Measurements from ENCODE around the gene GRID2IP.
"Not testable (repeated sequence)": the region's sequence is repeated elsewhere in the genome, so short reads cannot be mapped to it uniquely, and the experiment has no call there.

GRID2IP gene

DNA sequence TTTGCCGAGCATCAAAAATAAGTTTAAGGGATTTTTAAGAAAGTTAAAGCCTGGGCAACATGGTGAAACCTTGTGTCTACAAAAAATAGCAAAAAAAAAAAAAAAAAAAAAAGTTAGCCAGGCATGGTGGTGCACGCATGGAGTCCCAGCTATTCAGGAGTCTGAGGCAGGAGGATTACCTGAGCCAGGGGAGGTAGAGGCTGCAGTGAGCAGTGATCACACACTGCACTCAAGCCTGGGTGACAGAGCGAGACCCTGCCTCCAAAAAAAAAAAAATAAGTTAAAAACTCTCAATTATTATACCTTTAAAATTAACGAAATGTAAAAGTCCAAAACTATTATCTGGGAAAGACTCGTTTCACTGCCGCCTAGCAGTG, 68.5 kb downstream of the GRID2IP start:
- no peak for DNase-seq

DNA sequence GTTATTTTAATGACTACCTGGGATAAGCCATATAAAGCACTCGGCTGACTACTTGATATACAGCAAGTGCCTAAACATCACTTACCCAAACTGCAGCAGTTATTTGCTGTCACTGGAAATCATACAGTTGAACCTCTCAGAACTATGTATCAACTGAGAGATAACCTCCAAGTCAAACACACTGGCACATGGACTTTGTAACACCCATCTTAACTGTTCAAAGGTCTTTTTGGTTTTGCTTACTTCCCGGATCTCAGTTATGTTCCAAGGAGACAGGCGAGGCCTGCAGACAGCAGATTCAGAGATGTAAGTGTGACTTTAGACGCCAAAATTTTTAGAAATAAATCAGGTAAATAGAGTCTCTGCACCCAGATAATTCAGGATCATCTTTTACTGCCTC, 69.0 kb downstream of the GRID2IP start:
- no peak for DNase-seq

DNA sequence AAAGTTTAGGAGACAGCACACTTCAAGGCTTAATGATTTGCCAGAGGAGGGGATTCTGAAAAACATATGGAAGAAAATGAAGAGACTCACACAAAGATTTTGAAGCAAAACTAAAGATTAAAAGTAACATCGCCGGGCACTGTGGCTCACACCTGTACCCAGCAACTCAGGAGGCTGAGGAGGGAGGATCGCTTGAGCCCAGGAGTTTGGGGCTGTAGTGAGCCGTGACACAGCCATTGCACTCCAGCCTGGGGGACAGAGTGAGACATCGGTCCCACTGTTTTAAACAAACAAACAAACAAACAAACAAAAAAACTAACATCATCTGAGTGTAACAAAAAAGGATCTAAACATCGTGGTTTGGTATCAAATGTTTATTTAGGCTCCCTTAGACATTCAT, 69.8 kb downstream of the GRID2IP start:
- DNase-seq: no peak

DNA sequence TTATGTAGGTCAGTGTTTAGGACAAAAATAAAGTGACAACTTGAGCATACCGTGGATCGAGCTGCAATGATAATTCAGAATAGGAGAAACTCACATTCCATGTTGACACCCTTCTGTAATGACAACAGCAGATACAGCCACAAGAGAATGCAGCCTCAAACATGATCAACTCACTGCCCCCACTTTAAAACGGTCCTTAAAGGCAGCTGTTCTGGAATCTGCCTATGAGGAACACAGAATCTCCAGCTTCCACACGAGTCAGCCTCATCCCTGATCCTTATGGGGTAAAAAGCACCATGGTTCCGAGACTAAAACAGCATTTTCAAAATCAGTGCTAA, 71.0 kb downstream of the GRID2IP start:
- DNase-seq: no peak

DNA sequence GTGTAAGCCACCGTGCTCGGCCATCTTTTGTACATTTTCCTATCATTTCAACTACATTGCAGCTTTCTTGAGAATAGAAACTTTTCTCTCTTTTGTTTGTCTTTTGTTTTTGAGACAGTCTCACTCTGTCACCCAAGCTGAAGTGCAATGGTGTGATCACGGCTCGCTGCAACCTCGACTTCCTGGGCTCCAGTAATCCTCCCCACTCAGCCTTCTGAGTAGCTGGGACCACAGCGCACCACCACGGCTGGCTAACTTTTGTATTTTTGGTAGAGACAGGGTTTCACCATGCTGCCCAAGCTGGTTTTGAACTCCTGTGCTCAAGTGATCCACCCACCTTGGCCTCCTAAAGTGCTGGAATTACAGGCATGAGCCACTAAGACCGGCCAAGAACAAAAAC, 72.2 kb downstream of the GRID2IP start:
- DNase-seq: no peak

DNA sequence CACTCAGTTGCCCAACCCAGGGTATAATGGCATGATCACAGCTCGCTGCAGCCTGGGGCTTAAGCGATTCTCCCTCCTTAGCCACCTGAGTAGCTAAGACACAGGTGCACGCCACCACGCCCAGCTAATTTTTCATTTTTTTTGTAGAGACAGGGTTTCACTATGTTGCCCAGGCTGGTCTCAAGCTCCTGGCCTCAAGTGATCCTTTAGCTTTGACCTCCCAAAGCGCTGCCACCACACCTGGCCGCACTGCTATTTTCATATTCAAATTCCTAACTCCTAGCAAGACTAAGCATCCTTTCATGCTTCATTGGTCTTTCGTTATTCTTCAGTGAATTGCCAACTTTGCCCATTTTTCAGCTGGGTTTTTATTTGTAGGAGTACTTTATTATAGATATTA, 73.1 kb downstream of the GRID2IP start:
- no peak for DNase-seq

DNA sequence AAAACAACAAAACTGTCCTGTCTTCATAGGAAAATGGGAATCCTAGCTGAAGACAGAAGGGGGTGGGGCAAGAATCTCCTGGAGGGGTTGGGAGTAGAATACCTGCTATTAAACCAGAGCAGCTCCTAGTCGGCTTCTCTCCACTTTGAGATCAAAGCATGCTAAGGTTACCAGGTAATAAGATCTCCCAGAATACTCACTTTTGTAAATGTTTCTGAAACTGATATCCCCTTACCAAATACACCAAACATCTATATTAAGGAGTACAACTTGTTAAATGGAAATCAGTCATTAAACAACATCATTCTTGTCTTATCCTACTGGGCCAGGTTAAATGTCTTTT, 74.0 kb downstream of the GRID2IP start:
- no peak for DNase-seq

DNA sequence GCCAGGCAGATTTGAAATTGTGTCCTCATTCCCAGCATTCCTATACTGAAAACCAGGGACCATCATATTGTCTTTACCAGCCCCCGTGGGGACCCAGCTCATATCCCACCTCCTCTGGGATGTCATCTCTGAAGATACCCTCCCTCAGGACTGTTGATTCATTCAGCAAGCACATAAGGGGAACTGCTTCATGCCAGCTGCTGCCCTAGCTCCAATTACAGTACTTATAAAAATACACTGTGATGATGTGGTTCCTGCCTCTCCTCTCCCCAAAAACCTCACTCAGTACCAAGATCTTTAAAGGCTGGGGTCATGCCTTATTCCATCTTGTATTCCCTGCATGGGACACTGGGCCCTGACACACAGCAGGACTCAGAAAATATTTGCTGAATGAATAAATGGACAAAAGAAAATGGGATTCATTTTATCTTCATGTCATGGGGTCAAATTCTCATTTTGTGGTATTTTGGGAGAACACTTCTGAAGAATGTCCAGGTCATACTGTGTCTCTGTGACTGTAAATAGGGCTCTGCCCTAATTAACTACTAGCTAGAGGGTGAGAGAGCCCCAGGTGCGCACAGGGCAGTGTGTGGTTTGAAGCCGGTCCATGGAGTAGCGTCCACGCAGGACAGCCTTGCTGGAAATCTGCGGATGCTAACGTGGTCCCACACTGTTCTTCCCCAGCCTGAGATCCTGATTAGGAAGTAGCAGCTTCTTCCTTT, 74.5 kb downstream of the GRID2IP start:
- DNase-seq: no peak

DNA sequence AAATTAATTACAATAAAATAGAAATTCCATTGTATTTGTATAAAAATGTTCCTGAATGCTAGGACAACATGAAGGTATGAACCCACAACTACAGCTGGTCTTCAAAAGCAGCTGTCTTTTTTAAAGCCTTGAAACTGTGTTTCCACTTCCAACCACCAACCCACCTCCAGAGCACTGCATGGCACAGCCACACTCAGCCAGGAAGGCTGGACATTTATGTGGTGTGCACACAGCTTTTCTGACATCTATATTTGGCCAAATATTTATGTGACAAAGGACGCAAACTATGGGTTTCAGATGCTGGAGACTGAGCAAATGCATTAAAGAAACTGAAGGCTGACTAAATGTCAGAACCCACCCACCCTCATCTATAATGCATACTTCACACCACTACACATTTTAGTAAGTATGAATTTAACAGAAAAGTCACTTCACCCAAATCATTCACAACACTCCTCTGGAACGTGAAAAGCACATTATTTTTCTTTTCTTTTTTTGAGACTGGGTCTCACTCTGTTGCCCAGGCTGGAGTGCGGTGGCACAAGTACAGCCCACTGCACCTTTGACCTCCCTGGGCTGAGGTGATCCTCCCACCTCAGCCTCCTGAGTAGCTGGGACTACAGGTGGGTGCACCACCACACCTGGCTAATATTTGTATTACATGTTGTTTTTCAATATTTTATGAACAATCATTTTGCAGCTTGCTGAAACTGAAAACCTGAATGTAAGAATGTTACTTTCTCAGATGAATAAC, 75.7 kb downstream of the GRID2IP start:
- DNase-seq: no peak

DNA sequence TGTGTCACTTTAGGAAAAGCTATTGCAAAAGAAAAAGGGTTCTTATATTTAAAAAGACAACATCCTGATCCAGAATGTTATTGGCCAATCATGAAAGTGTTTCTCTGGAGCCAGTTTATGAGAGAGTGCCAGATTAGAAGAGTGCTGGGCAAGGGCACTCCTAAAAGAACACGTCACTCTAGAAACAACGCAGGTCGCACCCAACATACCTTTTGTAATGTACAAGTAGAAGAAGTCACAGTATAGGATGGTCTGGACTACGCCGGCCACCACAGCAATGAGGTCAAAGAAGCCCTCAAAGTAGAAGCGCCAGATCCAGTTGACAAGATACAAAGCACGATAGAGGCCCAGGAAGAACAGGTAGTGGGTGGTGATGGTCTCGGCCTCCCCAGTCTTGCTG, 85.4 kb downstream of the GRID2IP start:
- DNase-seq: no peak

DNA sequence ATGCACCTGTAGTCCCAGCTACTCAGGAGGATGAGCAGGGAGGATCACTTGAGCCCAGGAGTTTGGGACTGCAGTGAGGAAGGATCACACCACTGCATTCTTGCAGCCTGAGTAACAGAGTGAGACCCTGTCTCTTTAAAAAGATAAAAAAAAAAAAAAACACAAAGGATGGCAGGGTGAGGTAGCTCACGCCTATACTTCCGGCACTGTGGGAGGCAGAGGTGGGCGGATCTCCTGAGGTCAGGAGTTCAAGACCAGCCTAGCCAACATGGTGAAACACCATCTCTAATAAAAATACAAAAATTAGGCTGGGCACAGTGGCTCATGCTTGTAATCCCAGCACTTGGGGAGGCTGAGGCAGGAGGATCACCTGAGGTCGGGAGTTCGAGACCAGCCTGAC, 87.7 kb downstream of the GRID2IP start:
- DNase-seq: not testable (repeated sequence)

DNA sequence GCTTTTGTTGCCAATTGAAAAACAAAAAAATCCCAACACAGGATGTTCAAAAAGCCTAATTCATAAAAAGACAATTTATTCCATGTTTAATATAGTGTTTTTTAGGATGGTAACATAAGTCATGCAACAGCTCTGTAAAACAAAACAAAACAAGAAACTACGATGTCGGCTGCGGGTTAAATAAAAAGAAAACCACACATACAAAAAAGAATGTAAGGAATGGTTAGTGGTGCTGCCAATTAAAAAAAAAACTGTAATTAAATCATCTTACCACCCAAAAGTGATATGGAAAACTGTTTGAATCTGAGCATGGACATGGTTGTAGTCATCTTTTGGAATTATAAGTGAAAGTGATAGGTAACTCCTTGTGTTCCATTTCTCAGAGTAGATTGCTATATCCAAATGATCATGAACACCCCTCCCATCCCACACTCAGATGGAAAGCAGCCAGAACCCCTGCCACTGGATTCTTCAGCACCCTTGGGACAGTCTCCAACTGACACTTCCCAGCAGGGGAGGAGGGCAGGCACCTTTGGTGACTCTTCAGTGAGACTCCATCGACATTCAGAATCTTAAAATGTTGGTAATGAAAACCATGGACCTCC, 89.2 kb downstream of the GRID2IP start:
- no peak for DNase-seq

DNA sequence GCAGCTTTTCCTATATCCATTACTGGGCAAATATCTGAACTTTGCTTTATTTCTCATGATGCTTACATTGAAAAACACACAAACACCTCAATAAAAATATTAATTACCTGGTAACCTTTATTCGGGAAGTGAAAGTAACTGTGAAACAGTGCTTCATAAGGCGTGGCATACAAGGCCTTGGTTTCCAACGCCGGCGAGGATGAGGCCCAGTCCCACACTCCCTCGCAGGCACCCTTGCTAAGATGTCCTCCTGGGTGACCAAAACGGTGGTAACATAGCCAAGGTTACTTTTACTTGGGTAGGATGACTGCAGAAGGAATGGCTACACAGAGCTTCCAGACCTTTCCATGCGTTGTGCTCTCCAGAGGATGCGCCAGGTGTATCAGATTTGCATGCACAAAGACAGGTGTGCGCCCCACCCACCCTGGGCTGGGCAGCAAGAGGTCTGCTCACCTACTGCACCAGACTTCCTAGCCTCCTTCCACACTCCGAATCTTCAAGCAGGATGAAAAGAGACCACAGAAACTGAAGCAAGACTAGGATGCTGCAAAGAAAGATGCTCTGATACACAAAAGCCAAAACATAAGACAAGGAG, 90.2 kb downstream of the GRID2IP start:
- DNase-seq: no peak

DNA sequence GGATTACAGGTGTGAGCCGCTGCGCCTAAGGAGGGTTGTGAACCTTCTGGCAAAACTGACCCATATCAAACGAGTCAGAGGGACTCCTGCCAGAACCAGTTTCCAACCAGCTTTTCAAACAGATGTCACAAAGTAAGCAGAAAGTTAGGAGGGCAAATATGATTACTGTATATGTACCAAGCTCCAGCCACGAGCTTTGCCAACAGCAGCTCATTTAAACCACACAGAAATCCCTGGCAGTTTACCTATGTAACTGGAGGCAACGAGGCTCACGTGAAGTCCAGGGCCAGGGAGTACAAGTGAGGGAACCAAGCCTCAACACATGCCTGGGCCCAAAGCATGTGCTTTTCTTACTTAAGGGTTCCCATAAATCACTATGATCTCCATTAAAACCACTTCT, 91.0 kb downstream of the GRID2IP start:
- DNase-seq: no peak

DNA sequence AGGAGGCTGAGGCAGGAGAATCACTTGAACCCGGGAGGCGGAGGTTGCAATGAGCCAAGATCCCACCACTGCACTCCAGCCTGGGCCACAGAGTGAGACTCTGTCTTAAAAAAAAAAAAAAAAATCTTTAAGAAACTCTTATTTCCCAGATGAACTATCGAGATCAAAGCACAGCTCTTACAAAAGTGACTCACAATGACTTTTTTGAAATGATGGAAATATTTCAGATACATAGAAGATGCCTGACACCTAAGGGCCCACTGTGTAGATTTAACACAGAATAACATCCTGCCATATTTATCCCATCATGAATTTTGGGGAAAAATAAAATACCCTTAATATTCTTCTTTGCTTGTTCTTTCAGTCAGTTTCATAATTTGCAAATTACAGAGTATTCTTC, 92.6 kb downstream of the GRID2IP start:
- DNase-seq: not testable (repeated sequence)

DNA sequence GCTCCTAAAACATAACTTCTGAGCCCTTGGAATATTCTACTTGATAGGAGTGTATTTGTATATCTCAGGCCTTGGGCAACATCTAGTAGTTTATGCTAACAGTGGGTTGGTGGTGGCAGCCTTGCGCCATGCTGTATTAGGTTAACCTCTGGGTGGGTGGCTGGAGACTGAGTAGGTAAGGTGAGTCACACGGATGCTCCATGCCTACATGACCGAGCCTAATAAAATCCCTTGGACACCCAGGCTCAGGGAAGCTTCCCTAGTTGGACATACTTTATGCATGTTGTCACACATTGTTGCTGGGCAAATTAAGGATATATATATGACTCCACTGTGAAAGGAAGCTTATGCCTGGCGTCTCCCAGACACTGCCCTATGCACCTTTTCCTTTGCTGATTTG, 97.5 kb downstream of the GRID2IP start:
- DNase-seq: no peak

DNA sequence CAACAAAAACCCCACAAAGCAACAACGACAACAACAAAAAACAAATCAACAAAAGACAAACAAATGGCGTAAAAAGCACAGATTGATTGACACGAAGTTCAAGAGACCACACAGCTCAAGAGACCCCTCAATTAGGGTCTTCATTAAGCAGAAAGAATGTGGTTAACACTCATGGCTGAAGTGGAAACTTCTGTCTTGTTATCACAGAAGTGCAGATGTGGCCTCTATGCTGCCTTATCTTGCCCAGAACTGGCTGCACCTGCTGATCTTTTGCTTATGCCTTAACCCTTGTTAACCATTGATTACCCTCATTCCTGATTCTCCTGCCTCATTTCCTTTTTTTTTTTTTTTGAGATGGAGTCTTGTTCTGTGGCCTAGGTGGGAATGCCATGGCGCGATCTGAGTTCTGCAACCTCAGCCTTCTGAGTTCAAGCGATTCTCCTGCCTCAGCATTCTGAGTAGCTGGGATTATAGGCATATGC, 100.0 kb downstream of the GRID2IP start:
- DNase-seq: no peak

DNA sequence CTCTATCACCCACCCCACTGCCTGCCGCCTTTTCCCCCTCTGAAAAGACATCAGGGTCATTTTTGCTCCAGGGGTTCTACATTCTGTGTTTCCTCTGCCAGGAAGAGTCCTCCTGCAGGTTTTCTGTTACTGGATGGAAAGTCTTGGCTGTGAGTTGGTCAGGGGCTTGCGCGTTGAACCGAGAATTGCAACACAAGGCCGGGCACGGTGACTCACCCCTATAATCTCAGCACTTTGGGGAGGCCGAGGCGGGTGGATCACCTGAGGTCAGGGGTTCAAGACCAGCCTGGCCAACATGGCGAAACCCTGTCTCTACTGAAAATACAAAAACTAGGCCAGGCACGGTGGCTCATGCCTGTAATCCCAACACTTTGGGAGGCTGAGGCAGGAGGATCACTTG, 100.7 kb downstream of the GRID2IP start:
- DNase-seq: not testable (repeated sequence)

DNA sequence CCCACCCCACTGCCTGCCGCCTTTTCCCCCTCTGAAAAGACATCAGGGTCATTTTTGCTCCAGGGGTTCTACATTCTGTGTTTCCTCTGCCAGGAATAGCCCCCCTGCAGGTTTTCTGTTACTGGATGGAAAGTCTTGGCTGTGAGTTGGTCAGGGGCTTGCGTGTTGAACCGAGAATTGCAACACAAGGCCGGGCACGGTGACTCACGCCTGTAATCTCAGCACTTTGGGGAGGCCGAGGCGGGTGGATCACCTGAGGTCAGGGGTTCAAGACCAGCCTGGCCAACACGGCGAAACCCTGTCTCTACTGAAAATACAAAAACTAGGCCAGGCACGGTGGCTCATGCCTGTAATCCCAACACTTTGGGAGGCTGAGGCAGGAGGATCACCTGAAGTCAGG, 101.4 kb downstream of the GRID2IP start:
- not testable (repeated sequence) for DNase-seq

DNA sequence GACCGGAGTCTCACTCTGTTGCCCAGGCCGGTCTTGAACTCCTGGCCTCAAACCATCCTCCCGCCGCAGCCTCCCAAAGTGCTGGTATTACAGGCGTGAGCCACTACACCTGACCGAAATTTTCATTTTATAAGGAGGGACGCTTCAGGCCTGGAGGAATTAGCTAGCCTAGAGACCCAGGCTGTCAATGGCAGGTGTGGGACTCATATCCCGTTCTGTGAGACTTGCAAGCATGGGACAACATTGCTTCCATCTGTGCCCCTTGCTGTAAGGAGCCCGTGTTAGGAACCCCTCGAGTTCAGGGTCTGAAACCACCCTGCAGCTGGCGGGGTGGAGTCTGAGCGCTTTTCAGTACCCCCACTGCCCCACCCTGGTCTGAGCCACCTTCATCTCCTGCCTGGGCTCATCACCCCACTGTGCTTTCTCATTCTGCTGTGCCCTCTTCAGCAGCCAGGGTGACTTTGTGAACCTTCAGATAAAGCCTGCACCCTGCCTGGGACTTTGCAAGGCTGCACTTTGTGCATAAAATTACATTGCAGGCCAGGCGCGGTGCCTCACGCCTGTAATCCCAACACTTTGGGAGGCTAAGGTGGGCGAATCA, 102.2 kb downstream of the GRID2IP start:
- DNase-seq: no peak

DNA sequence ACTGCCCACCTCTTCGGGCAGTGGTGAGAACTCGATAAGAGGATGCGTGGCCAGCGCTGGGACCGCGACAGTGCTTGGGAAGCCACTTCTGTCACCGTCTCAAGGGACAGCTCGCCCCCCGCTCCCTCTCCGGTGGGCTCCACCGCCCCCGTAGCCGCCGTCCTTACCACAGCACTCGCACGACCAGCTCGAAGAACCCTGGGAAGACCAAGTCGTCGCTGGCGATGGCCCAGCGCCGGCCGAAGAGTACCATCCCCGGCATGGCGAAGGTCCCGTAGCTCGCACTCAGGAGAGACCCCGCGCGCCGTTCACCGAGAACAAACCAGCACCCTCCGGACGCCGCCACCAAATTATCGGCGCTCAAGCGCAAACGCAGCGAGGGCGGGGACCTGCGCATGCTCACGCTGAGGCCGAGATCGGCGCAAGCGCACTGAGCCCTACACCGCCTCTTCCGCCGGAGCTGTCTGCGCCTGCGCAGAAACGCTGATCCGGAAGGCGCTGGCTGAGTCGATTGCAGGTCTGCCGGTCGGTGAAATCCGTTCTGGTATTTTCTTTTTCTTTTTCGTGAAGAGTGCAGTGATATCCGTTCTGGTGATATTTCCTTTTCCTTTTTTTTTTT, 103.6 kb downstream of the GRID2IP start, which contains the start of gene DAGLB:
Gene DAGLB (minus strand): TSS at position 374 of the 619 bp plus-strand sequence. CDS start 112 bp downstream, at position 262.
- peak; percentile 95 for DNase-seq
